Muscle layer of colon (tissue), 2 donors: ENCODE data around the gene S1PR4.
"Not testable (repeated sequence)": the region's sequence is repeated elsewhere in the genome, so short reads cannot be mapped to it uniquely, and the experiment has no call there.

Source experiments
- H3K27ac ChIP-seq: one replicate; pipeline ENCODE4 v1.7.0; 2013; ENCODE audit warnings: low read depth, mild to moderate bottlenecking, low read length, moderate library complexity
- H3K27me3 ChIP-seq, 2 donors: one replicate each; pipeline ENCODE4 v1.7.0; 2013; ENCODE audit warnings: low read length in 2 of 2, mild to moderate bottlenecking in 2 of 2; ENCODE audit not compliant: insufficient read depth in 2 of 2, control insufficient read depth in 1 of 2
- H3K36me3 ChIP-seq: one replicate; pipeline ENCODE4 v1.7.0; 2013; ENCODE audit warnings: mild to moderate bottlenecking, low read length; ENCODE audit not compliant: insufficient read depth
- H3K4me1 ChIP-seq: one replicate; pipeline ENCODE4 v1.7.0; 2013; ENCODE audit warnings: mild to moderate bottlenecking, low read length; ENCODE audit not compliant: insufficient read depth
- H3K4me3 ChIP-seq, 2 donors: one replicate each; pipeline ENCODE4 v1.7.0; 2013; ENCODE audit warnings: low read length in 2 of 2, low read depth in 1 of 2, mild to moderate bottlenecking in 1 of 2, moderate library complexity in 1 of 2
- H3K9ac ChIP-seq: one replicate; pipeline ENCODE4 v1.7.0; 2013; ENCODE audit warnings: low read length
- H3K9me3 ChIP-seq: one replicate; pipeline ENCODE4 v1.7.0; 2013; ENCODE audit warnings: mild to moderate bottlenecking, low read length
- donor health status: abdominal sarcoma.
- donor health status: Adenocarcinoma of cecum.

S1PR4 gene

DNA sequence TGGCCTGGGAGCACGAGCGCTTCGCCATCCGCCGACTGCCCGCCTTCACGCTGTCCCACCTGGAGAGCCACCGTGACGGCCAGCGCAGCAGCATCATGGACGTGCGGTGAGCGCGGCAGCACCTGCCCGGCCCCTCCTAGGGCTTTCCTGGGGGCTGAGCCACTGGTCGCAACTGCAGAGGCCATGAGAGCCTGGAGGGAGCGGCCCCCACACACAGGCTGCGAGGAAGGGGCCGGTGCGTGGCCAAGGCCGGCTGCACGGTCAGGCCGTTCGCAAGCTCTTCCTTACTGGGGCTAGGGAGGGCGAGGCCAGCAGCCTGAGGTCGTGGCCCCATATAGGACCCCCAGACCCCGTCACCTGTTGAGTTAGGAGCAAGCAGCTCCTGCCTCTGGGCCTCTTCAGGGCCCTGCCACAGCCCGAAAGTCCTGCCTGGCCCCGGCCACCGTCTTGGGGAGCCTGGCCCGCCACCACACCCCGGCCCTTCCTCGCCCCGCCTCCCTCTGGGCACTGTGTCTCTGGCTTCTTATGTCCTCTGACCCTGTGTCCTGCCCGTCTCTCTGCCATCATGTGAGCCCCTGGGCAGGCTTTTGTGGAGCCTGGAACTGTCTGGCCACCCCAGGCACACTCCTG, 26.2 kb downstream of the S1PR4 start:
- H3K9me3 ChIP-seq: no peaks in the 10 kb centered on the region
- no peaks in the 10 kb centered on the region for H3K27me3 ChIP-seq
- no peak overlapping the region for H3K9ac ChIP-seq
- no peaks in the 10 kb centered on the region for H3K4me1 ChIP-seq
- H3K36me3 ChIP-seq: peaks cover 9% of the 10 kb centered on the region
- no peak overlapping the region for H3K27ac ChIP-seq
- H3K4me3 ChIP-seq: no peak overlapping the region

DNA sequence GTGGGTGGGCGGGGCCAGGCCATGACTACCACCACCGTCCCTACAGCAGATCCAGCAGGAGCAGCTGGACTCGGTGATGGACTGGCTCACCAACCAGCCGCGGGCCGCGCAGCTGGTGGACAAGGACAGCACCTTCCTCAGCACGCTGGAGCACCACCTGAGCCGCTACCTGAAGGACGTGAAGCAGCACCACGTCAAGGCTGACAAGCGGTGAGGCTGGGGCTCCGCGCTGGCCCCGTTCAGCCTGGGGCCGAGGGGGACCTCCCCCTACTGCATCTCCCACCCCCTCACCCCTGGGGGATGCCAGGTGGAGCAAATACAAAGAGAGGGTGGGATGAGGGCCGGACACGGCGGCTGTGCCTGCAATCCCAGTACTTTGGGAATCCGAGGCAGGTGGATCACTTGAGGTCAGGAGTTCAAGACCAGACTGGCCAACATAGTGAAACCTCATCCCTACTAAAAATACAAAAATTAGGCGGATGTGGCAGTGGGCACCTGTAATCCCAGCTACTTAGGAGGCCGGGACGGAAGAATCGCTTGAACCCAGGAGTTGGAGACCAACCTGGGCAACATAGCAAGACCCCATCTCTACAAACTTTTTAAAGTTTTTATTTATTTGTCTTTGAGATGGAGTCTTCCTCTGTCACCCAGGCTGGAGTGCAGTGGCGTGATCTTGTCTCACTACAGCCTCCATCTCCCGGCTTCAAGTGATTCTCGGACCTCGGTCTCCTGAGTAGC, 27.8 kb downstream of the S1PR4 start:
- Histone ChIP-seq H3K9me3 (no peaks in the 10 kb centered on the region), H3K4me1 (no peaks in the 10 kb centered on the region), H3K27ac (no peak overlapping the region), H3K36me3 (peaks cover 9% of the 10 kb centered on the region), H3K27me3 (no peaks in the 10 kb centered on the region), H3K9ac (no peak overlapping the region), H3K4me3 (no peak overlapping the region)

DNA sequence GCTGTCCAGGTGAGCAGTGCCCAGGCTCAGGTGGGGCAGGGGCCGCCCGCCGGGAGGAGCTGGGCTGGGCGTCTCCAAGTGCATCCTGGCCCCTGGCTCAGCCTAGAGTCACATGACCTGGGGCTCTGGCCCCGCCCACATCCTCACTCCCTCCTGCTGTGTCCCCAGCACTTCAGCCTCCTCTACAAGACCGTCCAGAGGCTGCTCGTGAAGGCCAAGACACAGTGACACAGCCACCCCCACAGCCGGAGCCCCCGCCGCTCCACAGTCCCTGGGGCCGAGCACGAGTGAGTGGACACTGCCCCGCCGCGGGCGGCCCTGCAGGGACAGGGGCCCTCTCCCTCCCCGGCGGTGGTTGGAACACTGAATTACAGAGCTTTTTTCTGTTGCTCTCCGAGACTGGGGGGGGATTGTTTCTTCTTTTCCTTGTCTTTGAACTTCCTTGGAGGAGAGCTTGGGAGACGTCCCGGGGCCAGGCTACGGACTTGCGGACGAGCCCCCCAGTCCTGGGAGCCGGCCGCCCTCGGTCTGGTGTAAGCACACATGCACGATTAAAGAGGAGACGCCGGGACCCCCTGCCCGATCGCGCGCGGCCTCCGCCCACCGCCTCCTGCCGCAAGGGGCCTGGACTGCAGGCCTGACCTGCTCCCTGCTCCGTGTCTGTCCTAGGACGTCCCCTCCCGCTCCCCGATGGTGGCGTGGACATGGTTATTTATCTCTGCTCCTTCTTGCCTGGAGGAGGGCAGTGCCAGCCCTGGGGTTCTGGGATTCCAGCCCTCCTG, 29.1 kb downstream of the S1PR4 start:
- no peaks in the 10 kb centered on the region for H3K4me1 ChIP-seq
- H3K36me3 ChIP-seq: peaks cover 9% of the 10 kb centered on the region
- no peak overlapping the region for H3K27ac ChIP-seq
- H3K27me3 ChIP-seq: no peaks in the 10 kb centered on the region
- H3K4me3 ChIP-seq: no peak overlapping the region
- no peaks in the 10 kb centered on the region for H3K9me3 ChIP-seq
- H3K9ac ChIP-seq: no peak overlapping the region

- Histone ChIP-seq H3K9ac (no peak overlapping the region), H3K27ac (no peak overlapping the region), H3K27me3 (no peaks in the 10 kb centered on the region), H3K4me1 (no peaks in the 10 kb centered on the region), H3K36me3 (peaks cover 9% of the 10 kb centered on the region), H3K9me3 (no peaks in the 10 kb centered on the region), H3K4me3 (no peak overlapping the region)
Observed at GRCh38 chr19:3208317-3209207, 30.0 kb downstream of the S1PR4 start.

- Histone ChIP-seq H3K9ac (no peak overlapping the region), H3K4me3 (no peak overlapping the region), H3K27ac (no peak overlapping the region), H3K4me1 (no peaks in the 10 kb centered on the region), H3K36me3 (peaks cover 9% of the 10 kb centered on the region), H3K27me3 (no peaks in the 10 kb centered on the region), H3K9me3 (no peaks in the 10 kb centered on the region)
Observed at GRCh38 chr19:3210347-3211017, 31.9 kb downstream of the S1PR4 start.

DNA sequence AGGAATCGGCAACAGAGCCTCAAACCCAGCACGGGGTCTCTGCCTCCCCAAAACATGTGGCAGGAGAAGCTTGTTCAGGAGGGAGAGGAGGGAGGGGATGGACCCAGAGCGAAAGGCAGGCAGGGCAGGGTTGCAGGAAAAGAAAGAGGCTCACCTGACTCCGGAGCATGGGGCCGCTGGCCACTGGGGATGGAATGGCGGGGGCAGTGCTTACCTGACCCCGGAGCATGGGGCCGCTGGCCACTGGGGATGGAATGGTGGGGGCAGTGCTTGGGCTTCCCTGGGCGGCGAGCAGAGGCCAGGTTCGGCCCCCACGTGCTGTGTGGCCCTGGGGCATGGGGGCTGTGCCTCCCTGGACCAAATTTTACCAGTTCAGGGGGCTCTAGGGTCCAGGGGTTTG, 32.6 kb downstream of the S1PR4 start:
- H3K27me3 ChIP-seq: no peaks in the 10 kb centered on the region
- H3K36me3 ChIP-seq: peaks cover 9% of the 10 kb centered on the region
- no peak overlapping the region for H3K27ac ChIP-seq
- H3K4me3 ChIP-seq: no peak overlapping the region
- no peaks in the 10 kb centered on the region for H3K4me1 ChIP-seq
- no peaks in the 10 kb centered on the region for H3K9me3 ChIP-seq
- no peak overlapping the region for H3K9ac ChIP-seq

DNA sequence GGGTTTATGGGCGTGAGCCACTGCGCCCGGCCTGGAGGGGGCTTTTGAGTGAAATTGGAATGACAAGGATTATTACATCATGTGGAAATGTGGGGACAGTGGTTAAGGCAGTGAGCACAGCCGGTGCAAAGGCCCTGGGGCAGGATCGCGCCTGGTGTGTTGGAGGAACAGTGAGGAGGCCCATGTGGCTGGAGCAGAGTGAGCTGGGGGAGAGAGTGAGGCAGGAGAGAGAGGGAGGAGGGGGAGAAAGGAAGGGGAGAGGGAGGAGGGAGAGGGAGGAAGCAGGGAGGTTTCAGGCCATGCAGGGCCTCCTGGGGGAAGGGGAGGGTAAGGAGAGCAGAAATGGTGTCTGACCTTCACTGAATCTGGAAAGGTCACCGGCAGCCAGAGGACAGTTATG, 34.6 kb downstream of the S1PR4 start:
- no peak overlapping the region for H3K4me3 ChIP-seq
- no peaks in the 10 kb centered on the region for H3K4me1 ChIP-seq
- H3K36me3 ChIP-seq: no peaks in the 10 kb centered on the region
- no peaks in the 10 kb centered on the region for H3K9me3 ChIP-seq
- H3K9ac ChIP-seq: no peak overlapping the region
- no peak overlapping the region for H3K27ac ChIP-seq
- H3K27me3 ChIP-seq: no peaks in the 10 kb centered on the region

DNA sequence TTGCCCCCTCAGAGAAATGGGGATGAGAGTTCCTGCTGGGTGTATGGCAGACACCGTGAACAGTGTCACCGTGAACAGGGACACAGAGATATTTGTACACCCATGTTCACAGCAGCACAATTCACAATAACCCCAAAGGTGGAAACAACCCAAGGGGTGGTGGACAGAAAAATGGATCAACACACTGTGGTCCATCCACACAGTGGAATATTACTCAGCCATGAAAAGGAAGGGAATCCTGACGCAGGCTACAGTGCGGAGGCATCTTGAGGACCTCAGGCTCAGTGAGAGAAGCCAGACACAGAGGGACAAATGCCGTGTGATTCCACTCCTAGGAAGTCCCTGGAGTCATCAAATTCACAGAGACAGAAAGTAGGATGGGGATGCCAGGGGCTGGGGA, 38.3 kb downstream of the S1PR4 start:
- Histone ChIP-seq H3K36me3 (no peaks in the 10 kb centered on the region), H3K27me3 (no peaks in the 10 kb centered on the region), H3K27ac (no peak overlapping the region), H3K4me1 (no peaks in the 10 kb centered on the region), H3K9me3 (no peaks in the 10 kb centered on the region), H3K9ac (no peak overlapping the region), H3K4me3 (no peak overlapping the region)

DNA sequence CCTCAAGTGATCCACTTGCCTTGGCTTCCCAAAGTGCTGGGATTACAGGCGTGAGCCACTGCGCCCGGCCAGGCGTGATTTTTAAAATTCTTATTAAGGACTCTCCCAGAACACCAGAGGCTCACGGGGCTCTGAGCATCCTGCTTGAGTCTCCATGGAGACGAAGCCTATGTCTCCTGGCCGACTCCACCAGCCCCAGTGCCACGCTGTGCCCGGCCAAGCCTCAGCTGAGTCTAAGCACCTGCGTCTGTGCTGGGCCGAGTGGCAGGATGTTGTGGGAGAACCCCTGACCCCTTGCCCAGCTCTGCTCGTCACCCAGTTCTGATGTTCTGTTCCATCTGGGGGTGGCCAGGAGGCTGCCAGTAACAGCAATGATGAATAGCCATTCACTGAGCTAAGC, 42.0 kb downstream of the S1PR4 start:
- Histone ChIP-seq H3K9ac (no peak overlapping the region), H3K36me3 (no peaks in the 10 kb centered on the region), H3K9me3 (no peaks in the 10 kb centered on the region), H3K4me1 (no peaks in the 10 kb centered on the region), H3K4me3 (no peak overlapping the region), H3K27ac (no peak overlapping the region), H3K27me3 (peaks cover 0 to 12% of the 10 kb centered on the region in 2 donors)

DNA sequence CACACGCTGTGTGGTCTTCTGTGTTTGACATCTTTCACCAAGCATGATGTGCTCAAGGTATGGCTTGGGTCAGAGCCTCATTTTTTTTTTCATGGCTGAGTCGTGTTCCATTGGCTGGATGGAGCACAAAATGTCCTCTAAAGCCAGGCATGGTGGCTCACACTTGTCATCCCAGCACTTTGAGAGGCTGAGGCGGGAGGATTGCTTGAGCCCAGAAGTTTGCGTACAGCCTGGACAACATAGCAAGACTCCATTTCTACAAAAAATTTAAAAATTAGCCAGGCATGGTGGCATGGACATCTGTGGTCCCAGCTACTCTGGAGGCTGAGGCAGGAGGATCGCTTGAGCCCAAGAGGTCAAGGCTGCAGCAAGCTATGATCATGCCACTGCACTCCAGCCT, 43.0 kb downstream of the S1PR4 start:
- H3K27me3 ChIP-seq: peaks cover 2 to 20% of the 10 kb centered on the region in 2 donors
- H3K9ac ChIP-seq, H3K27ac ChIP-seq, H3K36me3 ChIP-seq, H3K9me3 ChIP-seq, H3K4me3 ChIP-seq, H3K4me1 ChIP-seq: not testable (repeated sequence)
